ENCODE results near the gene SAFB2.

Gene SAFB2

DNA sequence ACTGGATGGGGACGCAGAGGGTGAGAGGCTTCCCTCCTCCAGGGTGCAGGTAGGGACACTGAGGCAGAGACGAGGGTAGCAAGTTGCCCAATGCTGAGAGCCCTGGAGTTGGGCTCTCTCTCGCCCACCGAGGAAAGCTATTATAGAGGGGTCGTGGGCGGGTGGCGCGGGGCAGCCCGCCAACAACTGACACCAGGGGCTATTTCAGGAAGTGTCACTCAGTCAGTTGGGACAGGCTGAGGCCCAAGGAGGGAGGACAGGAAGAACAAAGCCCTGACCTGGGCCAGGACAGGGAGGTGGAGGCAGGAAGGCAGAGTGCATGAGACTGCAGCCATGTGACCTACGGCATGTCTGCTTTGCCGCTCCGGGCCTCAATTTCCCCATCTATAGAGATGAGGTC, 84.7 kb downstream of the SAFB2 start:
- no peak for DNase-seq

Data from hematopoietic multipotent progenitor cell treated with erythropoietin and hydrocortisone succinate and interleukin-3 and kit ligand, for 6 days (in vitro differentiated cells).